HepG2 (cell line): ENCODE results near the gene PTGDS. TPM values are rescaled to one million over a fixed set of nuclear protein-coding genes. Genes with fewer than 3 reads are reported as not detected.
A peak's percentile ranks its signal among the peaks of the same experiment; 100 is the strongest.

ENCODE experiments used
- ATAC-seq: fragments of 200-7000 bp; cut with Tn5 transposase; 3 replicates; pipeline ENCODE4 v1.9.1; 2020; ENCODE audit warnings: mild to moderate bottlenecking, moderate library complexity
- BruUV-seq: library from RNA; stranded (reverse); fragments of 400-500 nt; replicated peaks from 2 replicates; lab custom pipeline; 2021; lab: Mats Ljungman, UMichigan
- CTCF ChIA-PET: fragments of 300-600 bp; formaldehyde crosslinking; extraction: SDS; loops from one replicate; lab custom pipeline; 2021; ENCODE audit warnings: low total read pairs, inconsistent platforms, low intra/inter-chr PET ratio; lab: Yijun Ruan, JAX
- POLR2A ChIA-PET: fragments of 350-600 bp; sonication (Branson Sonifier 250); formaldehyde crosslinking; loops from one replicate; lab custom pipeline; 2020; ENCODE audit warnings: antibody characterized with exemption, inconsistent platforms; lab: Yijun Ruan, JAX
- DNase-seq: peaks from one replicate; pipeline ENCODE4 v3.0.0-alpha.2; 2015; ENCODE audit warnings: low spot score
- FAIRE-seq: peaks from 3 replicates; lab custom pipeline; 2011; peaks lifted over from hg19 to GRCh38; lab: Jason Lieb, UNC
- H2AFZ ChIP-seq: one replicate; pipeline ENCODE4 v1.6.1; 2011; ENCODE audit warnings: low read length, inconsistent platforms
- H3K27ac ChIP-seq: fragments of 300-600 bp; 3 replicates; pipeline ENCODE4 v1.8.0; 2011; ENCODE audit warnings: mixed run types, mild to moderate bottlenecking, mixed read lengths, low read length, inconsistent platforms; ENCODE audit not compliant: insufficient read depth; ENCODE audit errors: extremely low read length
- H3K27me3 ChIP-seq, 2 experiments: fragments of 200-600 bp in 1 of 2; 2 replicates in 1 of 2; 3 replicates in 1 of 2; pipeline versions ENCODE4 v1.6.0 to v1.8.0; 2011; ENCODE audit warnings: low read length in 2 of 2, mild to moderate bottlenecking in 2 of 2, moderate library complexity in 2 of 2, inconsistent platforms in 1 of 2; ENCODE audit not compliant: insufficient read depth in 2 of 2, control insufficient read depth in 1 of 2
- H3K36me3 ChIP-seq, 2 experiments: fragments of 200-600 bp in 1 of 2; replicated peaks in 1 of 2; 2 replicates in 1 of 2; 3 replicates in 1 of 2; pipeline versions ENCODE4 v1.5.1 to v1.8.0; 2011; ENCODE audit warnings: low read length in 2 of 2, inconsistent platforms in 1 of 2; ENCODE audit not compliant: insufficient read depth in 2 of 2, control insufficient read depth in 1 of 2
- H3K4me1 ChIP-seq: 2 replicates; pipeline ENCODE4 v1.5.1; 2012; ENCODE audit warnings: low read length, inconsistent platforms; ENCODE audit not compliant: insufficient read depth
- H3K4me2 ChIP-seq: 2 replicates; pipeline ENCODE4 v1.6.0; 2011; ENCODE audit warnings: low read depth, low read length, inconsistent platforms
- H3K4me3 ChIP-seq, 3 experiments: fragments of 200-600 bp in 1 of 3; sonication (generic), shearing (Covaris generic) in 1 of 3; replicated peaks in 1 of 3; 2 replicates each; pipeline ENCODE4 v1.5.1; 2011 to 2016; ENCODE audit warnings: low read length in 3 of 3, inconsistent platforms in 2 of 3, low read depth in 2 of 3, mild to moderate bottlenecking in 2 of 3, control low read depth in 1 of 3, mixed read lengths in 1 of 3; ENCODE audit not compliant: insufficient read depth in 1 of 3
- H3K79me2 ChIP-seq: one replicate; pipeline ENCODE4 v1.6.1; 2011; ENCODE audit warnings: low read length, inconsistent platforms; ENCODE audit not compliant: insufficient read depth
- H3K9ac ChIP-seq: 2 replicates; pipeline ENCODE4 v1.6.0; 2011; ENCODE audit warnings: mild to moderate bottlenecking, low read depth, low read length, inconsistent platforms; ENCODE audit not compliant: insufficient read depth
- H3K9me3 ChIP-seq: 2 replicates; pipeline ENCODE4 v1.5.1; 2012; ENCODE audit warnings: mild to moderate bottlenecking, low read length
- H4K20me1 ChIP-seq: 2 replicates; pipeline ENCODE4 v1.6.0; 2011; ENCODE audit warnings: inconsistent platforms, mild to moderate bottlenecking, low read length, moderate library complexity; ENCODE audit not compliant: insufficient read depth
- AGO2 ChIP-seq: fragments of 200-400 bp; formaldehyde crosslinking; optimal IDR thresholded peaks from 2 replicates; pipeline ENCODE3; 2017; ENCODE audit warnings: mild to moderate bottlenecking, low read depth, low read length, moderate library complexity
- CBX1 ChIP-seq: IDR thresholded peaks from one replicate; pipeline ENCODE4 v1.6.1; 2016; ENCODE audit warnings: antibody characterized with exemption, low read depth
- CBX5 ChIP-seq: sonication (generic); formaldehyde crosslinking; IDR thresholded peaks from 2 replicates; pipeline ENCODE4 v1.4.0; 2020; ENCODE audit warnings: missing genetic modification reagents, borderline replicate concordance
- GLI4 ChIP-seq: sonication (generic); formaldehyde crosslinking; IDR thresholded peaks from 2 replicates; pipeline ENCODE4 v1.5.1; 2020; ENCODE audit warnings: missing genetic modification reagents, mild to moderate bottlenecking, moderate library complexity, borderline replicate concordance
- HES4 ChIP-seq: sonication (generic); formaldehyde crosslinking; IDR thresholded peaks from 2 replicates; pipeline ENCODE4 v1.9.0; 2021; ENCODE audit warnings: mild to moderate bottlenecking, missing genetic modification reagents, borderline replicate concordance
- HMG20A ChIP-seq: IDR thresholded peaks from 2 replicates; pipeline ENCODE4 v1.6.1; 2016; ENCODE audit warnings: borderline replicate concordance
- PHF8 ChIP-seq: sonication (generic); formaldehyde crosslinking; IDR thresholded peaks from 2 replicates; pipeline ENCODE4 v1.5.0; 2020; ENCODE audit warnings: missing genetic modification reagents
- PRPF4 ChIP-seq: fragments of 200-400 bp; formaldehyde crosslinking; IDR thresholded peaks from 2 replicates; pipeline ENCODE4 v1.6.1; 2016; ENCODE audit warnings: low read length, low read depth; ENCODE audit not compliant: poor library complexity, severe bottlenecking
- REL ChIP-seq: sonication (generic); formaldehyde crosslinking; conservative IDR thresholded peaks from 2 replicates; pipeline ENCODE4 v1.8.0; 2022; ENCODE audit warnings: mild to moderate bottlenecking, missing genetic modification reagents, moderate library complexity
- SNAI1 ChIP-seq: sonication (generic); formaldehyde crosslinking; IDR thresholded peaks from 2 replicates; pipeline ENCODE4 v1.5.0; 2020; ENCODE audit warnings: mild to moderate bottlenecking, missing genetic modification reagents, borderline replicate concordance
- STAG1 ChIP-seq: sonication (generic); formaldehyde crosslinking; IDR thresholded peaks from 2 replicates; pipeline ENCODE4 v1.4.0; 2020; ENCODE audit warnings: missing genetic modification reagents
- THAP11 ChIP-seq: IDR thresholded peaks from 2 replicates; pipeline ENCODE4 v1.6.1; 2016; ENCODE audit warnings: missing biosample characterization, missing genetic modification reagents
- YEATS4 ChIP-seq: sonication (generic); formaldehyde crosslinking; IDR thresholded peaks from 2 replicates; pipeline ENCODE4 v1.4.0; 2020; ENCODE audit warnings: missing genetic modification reagents, borderline replicate concordance
- ZFX ChIP-seq: sonication (generic); formaldehyde crosslinking; IDR thresholded peaks from 2 replicates; pipeline ENCODE4 v1.4.0; 2020; ENCODE audit warnings: mild to moderate bottlenecking, low read depth, missing genetic modification reagents, moderate library complexity
- ZNF292 ChIP-seq: sonication (generic); formaldehyde crosslinking; IDR thresholded peaks from 2 replicates; pipeline ENCODE4 v1.8.1; 2022; ENCODE audit warnings: mild to moderate bottlenecking, low read depth, missing genetic modification reagents, borderline replicate concordance
- ZNF329 ChIP-seq: sonication (generic); formaldehyde crosslinking; IDR thresholded peaks from 2 replicates; pipeline ENCODE4 v1.9.0; 2021; ENCODE audit warnings: low read depth, mild to moderate bottlenecking, missing genetic modification reagents
- ZNF451 ChIP-seq: sonication (generic); formaldehyde crosslinking; IDR thresholded peaks from 2 replicates; pipeline ENCODE4 v1.5.0; 2020; ENCODE audit warnings: mild to moderate bottlenecking, missing genetic modification reagents
- ZNF468 ChIP-seq: sonication (generic); formaldehyde crosslinking; IDR thresholded peaks from 2 replicates; pipeline ENCODE4 v1.8.0; 2022; ENCODE audit warnings: mild to moderate bottlenecking, moderate library complexity, missing genetic modification reagents
- ZNF510 ChIP-seq: sonication (generic); formaldehyde crosslinking; IDR thresholded peaks from 2 replicates; pipeline ENCODE4 v1.4.0; 2020; ENCODE audit warnings: low read depth, mild to moderate bottlenecking, missing genetic modification reagents
- ZNF703 ChIP-seq: sonication (generic); formaldehyde crosslinking; IDR thresholded peaks from 2 replicates; pipeline ENCODE4 v1.5.1; 2020; ENCODE audit warnings: missing genetic modification reagents, mild to moderate bottlenecking, moderate library complexity, borderline replicate concordance
- WGBS: methylation state at CpG from one replicate; pipeline ENCODE4 v1.1.6; 2017; ENCODE audit warnings: low lambda C conversion rate; 5-methylcytosine and 5-hydroxymethylcytosine counted together
- in situ Hi-C: cut with HindIII; loops from 2 replicates; pipeline ENCODE4 v1.10.0; 2017; ENCODE audit warnings: low pct_unique_long_range_greater_than_20kb; ENCODE audit not compliant: extremely low pct_ligation_motif_present
- intact Hi-C: fragments of 100-400 bp; cut with micrococcal nuclease; formaldehyde crosslinking; loops from one replicate; pipeline ENCODE4 v1.10.0; 2022; ENCODE audit not compliant: unreplicated experiment
- polyA plus RNA-seq, 8 experiments: library from polyadenylated mRNA; depleted of rRNA in 3 of 8; stranded (reverse) in 7 of 8; unstranded in 1 of 8; fragments of >200 nt; fragmentation: Illumina TruSeq in 4 of 8; extraction: Trizol in 4 of 8; gene quantifications; 2 replicates each; pipeline versions ENCODE4 v1.2.1 to v1.2.3, GENCODE V29; 2011 to 2016; ENCODE audit warnings: low read depth in 4 of 8, missing spikeins in 1 of 8, mixed read lengths in 1 of 8; ENCODE audit not compliant: insufficient read depth in 1 of 8
- total RNA-seq, 5 experiments: library from RNA; depleted of rRNA; stranded (reverse); fragments of >200 nt; fragmentation: Illumina TruSeq; extraction: Trizol; gene quantifications; 2 replicates each; pipeline ENCODE4 v1.2.3, GENCODE V29; 2016; ENCODE audit warnings: low read depth in 1 of 5
- TF ChIP-seq, protein P1 (sequence below): sonication (generic); formaldehyde crosslinking; conservative IDR thresholded peaks from 2 replicates; pipeline ENCODE4 v1.8.1; 2023; ENCODE audit warnings: missing genetic modification reagents
- TF ChIP-seq, protein P2 (sequence below): sonication (generic); formaldehyde crosslinking; IDR thresholded peaks from 2 replicates; pipeline ENCODE4 v1.8.1; 2023; ENCODE audit warnings: mild to moderate bottlenecking, missing genetic modification reagents
- TF ChIP-seq, protein P3 (sequence below): sonication (generic); formaldehyde crosslinking; IDR thresholded peaks from 2 replicates; pipeline ENCODE4 v1.4.0; 2020; ENCODE audit warnings: mild to moderate bottlenecking, low read depth, missing genetic modification reagents

Gene PTGDS
- total and polyA plus RNA-seq, 2 of the 13 experiments (the other 11 are each of a cell fraction or from before 2014, with no cell fraction given) = 0.33 to 0.50 TPM

DNA sequence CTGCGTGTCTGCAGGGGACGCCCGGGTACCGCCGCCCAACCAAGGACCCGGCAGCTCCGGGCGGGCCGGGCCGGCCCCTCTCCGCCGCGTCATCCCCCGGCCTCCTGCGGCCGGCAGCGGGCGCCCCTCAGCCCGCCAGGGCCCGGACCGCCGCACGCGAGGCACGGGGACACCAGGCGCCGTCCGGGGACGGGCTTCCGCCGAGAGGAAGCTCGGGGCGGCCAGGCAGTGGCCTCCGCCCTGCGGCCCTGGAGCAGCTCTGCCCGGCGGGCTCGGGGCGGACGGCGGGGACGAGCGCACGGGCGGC is 33.1 kb upstream of the PTGDS start:
- H4K20me1 ChIP-seq = no peaks in the 10 kb centered on the region
- POLR2A ChIA-PET = interaction anchor here (1.0 to 2.4 kb wide), 7 partner anchors 42 to 156 kb away, joined by 3 to 11 read pairs (median 4); partner anchors contain the start of genes CLIC3 and TRAF2
- peaks cover 8 to 33% of the 10 kb centered on the region in 2 experiments for H3K36me3 ChIP-seq
- peak overlapping the region; percentile 75 for H3K27ac ChIP-seq
- no peaks in the 10 kb centered on the region for H3K9me3 ChIP-seq
- in situ Hi-C loops (no loop called here), intact Hi-C loops (no loop called here)
- BruUV-seq = no TSS peak
- no peak overlapping the region for H2AFZ ChIP-seq
- peak overlapping the region; percentile 89 for H3K4me2 ChIP-seq
- peak overlapping the region; percentile 90 to 95 (median 91) for H3K4me3 ChIP-seq
- H3K9ac ChIP-seq = peak overlapping the region; percentile 90
- DNase-seq (no peak), FAIRE-seq (no peak), ATAC-seq (peak; percentile 16)
- peaks cover 44% of the 10 kb centered on the region for H3K4me1 ChIP-seq
- H3K79me2 ChIP-seq = peaks cover 10% of the 10 kb centered on the region
- CTCF ChIA-PET = no interaction called here
- 0% methylated on average over 4 of the region's 45 CpGs for whole genome bisulfite sequencing
- no peaks in the 10 kb centered on the region for H3K27me3 ChIP-seq
- TF ChIP-seq ZNF451 (0 out of 2 replicates have a peak, but pooled peaks have one; percentile 7), PHF8 (CRISPR knock-in tag) (peak; percentile 15; the same call in 1 of the 2 replicates), HMG20A (no peak), YEATS4 (CRISPR knock-in tag) (0 out of 2 replicates have a peak, but pooled peaks have one; percentile 52), THAP11 (CRISPR knock-in tag) (no peak), ZNF510 (CRISPR knock-in tag) (peak; percentile 62; the same call in 1 of the 2 replicates), SNAI1 (CRISPR knock-in tag) (no peak), ZFX (CRISPR knock-in tag) (peak; percentile 62; the same call in 1 of the 2 replicates), HES4 (CRISPR knock-in tag) (no peak), GLI4 (CRISPR knock-in tag) (no peak), ZNF292 (CRISPR knock-in tag) (no peak), CBX5 (no peak), PRPF4 (no peak), STAG1 (CRISPR knock-in tag) (no peak), AGO2 (peak; percentile 50), ZNF703 (peak; percentile 5; the same call in 1 of the 2 replicates), CBX1 (no peak), REL (CRISPR knock-in tag) (no peak), ZNF329 (CRISPR knock-in tag) (peak; percentile 57; the same call in 1 of the 2 replicates), ZNF468 (no peak)
- TF ChIP-seq, protein P1, sequence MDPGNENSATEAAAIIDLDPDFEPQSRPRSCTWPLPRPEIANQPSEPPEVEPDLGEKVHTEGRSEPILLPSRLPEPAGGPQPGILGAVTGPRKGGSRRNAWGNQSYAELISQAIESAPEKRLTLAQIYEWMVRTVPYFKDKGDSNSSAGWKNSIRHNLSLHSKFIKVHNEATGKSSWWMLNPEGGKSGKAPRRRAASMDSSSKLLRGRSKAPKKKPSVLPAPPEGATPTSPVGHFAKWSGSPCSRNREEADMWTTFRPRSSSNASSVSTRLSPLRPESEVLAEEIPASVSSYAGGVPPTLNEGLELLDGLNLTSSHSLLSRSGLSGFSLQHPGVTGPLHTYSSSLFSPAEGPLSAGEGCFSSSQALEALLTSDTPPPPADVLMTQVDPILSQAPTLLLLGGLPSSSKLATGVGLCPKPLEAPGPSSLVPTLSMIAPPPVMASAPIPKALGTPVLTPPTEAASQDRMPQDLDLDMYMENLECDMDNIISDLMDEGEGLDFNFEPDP (CRISPR knock-in tag) = 0 out of 2 replicates have a peak, but pooled peaks have one; percentile 78
- TF ChIP-seq, protein P2, sequence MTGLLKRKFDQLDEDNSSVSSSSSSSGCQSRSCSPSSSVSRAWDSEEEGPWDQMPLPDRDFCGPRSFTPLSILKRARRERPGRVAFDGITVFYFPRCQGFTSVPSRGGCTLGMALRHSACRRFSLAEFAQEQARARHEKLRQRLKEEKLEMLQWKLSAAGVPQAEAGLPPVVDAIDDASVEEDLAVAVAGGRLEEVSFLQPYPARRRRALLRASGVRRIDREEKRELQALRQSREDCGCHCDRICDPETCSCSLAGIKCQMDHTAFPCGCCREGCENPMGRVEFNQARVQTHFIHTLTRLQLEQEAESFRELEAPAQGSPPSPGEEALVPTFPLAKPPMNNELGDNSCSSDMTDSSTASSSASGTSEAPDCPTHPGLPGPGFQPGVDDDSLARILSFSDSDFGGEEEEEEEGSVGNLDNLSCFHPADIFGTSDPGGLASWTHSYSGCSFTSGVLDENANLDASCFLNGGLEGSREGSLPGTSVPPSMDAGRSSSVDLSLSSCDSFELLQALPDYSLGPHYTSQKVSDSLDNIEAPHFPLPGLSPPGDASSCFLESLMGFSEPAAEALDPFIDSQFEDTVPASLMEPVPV (CRISPR knock-in tag) = no peak
- TF ChIP-seq, protein P3, sequence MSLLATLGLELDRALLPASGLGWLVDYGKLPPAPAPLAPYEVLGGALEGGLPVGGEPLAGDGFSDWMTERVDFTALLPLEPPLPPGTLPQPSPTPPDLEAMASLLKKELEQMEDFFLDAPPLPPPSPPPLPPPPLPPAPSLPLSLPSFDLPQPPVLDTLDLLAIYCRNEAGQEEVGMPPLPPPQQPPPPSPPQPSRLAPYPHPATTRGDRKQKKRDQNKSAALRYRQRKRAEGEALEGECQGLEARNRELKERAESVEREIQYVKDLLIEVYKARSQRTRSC (CRISPR knock-in tag) = 0 out of 2 replicates have a peak, but pooled peaks have one; percentile 1
